GM13976 (cell line): ENCODE measurements around the gene APBB1IP.

Experiments used
- DNase-seq: peaks from one replicate; pipeline ENCODE4 v3.0.0; 2012; ENCODE audit warnings: low spot score
- in situ Hi-C: fragments of 300-500 bp; cut with MboI; formaldehyde crosslinking; loops from one replicate; pipeline ENCODE4 v1.12.0; 2022; ENCODE audit warnings: low sequenced_read_pairs, mixed read lengths, inconsistent platforms; ENCODE audit not compliant: unreplicated experiment
- TF ChIP-seq, protein P1 (sequence below): IDR thresholded peaks from 2 replicates; pipeline ENCODE4 v1.5.1; 2012; ENCODE audit warnings: borderline replicate concordance, mild to moderate bottlenecking; ENCODE audit not compliant: insufficient read depth; ENCODE audit errors: extremely low read depth, missing control alignments, control extremely low read depth

APBB1IP gene

DNA sequence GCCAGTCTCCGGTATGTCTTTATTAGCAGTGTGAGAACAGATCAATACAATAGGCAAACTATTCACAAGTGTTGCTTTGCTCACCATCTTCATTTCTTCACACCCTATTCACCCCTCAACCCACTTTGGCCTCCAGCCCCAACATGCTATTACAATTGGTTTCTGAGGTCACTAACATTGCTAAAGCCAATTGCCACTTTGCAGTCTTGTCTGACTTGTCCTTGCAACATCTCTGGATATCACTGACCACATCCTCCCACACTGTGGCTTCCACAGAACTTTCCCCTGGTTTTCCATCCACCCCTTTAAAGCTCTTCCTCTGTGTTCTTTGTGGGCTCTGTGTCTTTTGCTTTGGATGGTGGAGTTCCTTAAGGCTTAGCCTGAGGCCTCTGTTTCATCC, 5.2 kb upstream of the APBB1IP start:
- in situ Hi-C loops = no loop called here
- no peak for DNase-seq
- TF ChIP-seq, protein P1, sequence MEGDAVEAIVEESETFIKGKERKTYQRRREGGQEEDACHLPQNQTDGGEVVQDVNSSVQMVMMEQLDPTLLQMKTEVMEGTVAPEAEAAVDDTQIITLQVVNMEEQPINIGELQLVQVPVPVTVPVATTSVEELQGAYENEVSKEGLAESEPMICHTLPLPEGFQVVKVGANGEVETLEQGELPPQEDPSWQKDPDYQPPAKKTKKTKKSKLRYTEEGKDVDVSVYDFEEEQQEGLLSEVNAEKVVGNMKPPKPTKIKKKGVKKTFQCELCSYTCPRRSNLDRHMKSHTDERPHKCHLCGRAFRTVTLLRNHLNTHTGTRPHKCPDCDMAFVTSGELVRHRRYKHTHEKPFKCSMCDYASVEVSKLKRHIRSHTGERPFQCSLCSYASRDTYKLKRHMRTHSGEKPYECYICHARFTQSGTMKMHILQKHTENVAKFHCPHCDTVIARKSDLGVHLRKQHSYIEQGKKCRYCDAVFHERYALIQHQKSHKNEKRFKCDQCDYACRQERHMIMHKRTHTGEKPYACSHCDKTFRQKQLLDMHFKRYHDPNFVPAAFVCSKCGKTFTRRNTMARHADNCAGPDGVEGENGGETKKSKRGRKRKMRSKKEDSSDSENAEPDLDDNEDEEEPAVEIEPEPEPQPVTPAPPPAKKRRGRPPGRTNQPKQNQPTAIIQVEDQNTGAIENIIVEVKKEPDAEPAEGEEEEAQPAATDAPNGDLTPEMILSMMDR = no peak

DNA sequence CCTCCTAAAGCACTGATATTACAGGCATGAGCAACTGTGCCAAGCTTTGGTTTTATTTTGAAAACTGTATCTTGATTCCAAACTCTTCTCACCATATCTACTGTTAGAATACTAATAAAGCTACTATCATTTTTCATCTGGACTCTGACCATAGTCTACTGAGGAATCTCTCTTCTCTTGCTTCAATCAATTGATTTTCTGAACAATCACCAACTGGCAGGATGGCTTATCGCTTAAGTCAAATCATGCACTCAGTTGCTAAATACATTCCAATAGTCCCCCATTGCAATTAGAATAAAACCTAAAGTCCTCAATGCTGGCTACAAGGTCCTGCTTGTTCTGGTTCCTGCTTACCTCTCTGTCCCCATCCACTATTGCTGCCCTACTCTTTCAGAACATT, 2.3 kb upstream of the APBB1IP start:
- no peak for DNase-seq
- TF ChIP-seq, protein P1 = no peak
- in situ Hi-C loops = no loop called here

DNA sequence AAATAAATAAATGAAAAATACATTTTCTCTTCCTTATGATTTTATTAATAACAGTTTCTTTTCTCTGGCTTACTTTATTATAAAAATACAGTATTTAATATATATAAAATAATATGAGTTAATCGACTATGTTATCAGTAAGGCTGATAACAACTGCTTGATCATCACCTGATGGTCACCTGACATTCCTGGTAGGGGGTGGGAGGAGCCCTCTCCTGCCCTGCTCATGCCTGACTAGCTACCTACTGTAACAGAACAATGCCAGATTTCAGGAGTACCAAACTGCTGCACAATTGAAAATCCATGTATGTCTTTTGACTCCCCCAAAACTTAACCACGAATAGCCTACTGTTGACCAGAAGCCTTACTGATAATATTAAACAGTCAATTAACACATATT, 1.3 kb upstream of the APBB1IP start:
- TF ChIP-seq, protein P1 = no peak
- in situ Hi-C loops = no loop called here
- DNase-seq = no peak

DNA sequence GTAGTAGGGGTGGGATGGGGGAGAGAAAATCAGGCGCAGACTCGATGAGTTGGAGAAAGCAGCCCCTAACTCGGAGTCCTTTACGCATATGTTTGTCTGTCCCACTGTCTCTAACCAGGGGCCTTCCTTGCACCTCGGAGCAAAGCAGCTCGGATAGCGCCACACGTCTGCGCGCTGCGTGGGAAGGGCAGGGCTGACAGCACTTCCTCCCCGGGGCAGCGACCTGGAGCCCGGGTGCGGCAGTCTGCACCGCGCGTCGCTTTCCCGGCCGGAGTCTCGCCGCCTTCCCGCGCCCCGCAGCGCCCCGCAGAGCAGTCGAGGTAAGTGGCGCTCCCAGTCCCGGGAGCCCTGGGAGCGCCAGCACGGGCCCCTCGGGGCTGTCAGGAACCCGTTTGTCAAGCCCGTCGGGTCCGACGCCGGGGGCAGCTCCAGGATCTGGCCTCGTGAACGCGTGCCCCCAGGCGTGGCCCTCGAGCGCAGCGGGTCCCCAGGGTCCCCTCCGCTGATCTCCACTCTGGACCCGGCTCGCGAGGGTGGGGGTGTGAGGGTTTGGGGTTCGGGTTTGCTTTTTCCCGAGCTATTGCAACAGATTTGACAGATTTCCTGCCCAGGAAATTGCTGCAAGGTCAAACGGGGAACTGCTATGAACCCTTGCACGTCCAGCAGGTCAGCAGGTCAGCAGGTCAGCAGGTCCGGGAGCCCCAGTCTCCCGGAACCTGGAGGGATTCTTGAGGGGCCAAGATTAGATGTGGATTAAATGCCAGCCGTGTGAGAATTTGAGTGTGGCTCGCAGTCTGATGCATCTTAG, 597 bp downstream of the APBB1IP start:
- DNase-seq = peak; percentile 76
- in situ Hi-C loops = no loop called here
- TF ChIP-seq, protein P1 = no peak

DNA sequence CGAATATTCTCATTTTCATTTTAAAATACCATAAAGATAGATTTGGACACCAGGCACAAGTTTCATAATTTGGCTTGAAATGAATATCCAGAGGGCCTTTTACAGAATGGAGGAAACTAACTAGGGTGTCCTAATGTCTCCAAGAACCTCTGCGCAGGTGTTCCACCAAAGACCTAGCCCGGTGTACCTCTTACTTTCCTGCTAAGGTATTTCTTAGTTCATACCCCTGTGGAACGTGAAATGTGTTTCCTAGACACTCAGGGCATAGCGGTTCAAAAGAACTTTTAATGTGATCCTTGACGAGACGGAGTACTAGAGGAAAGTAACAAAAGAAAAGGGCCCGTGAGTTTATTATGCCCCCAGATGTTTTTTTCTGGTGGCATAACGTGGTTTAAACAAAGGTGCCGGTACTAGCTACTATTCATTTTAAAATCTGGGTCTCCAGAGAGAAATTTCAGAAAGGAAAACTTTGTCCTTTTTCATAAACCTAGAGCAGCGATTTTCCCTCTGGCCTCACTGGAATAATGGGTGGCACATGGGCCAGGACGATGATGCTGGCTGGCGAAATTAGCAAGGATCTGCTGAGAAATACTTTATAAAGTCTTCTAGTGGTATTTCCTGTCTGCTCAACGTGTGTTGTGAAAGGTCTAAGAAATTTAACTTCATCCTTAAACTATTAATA, 1.4 kb downstream of the APBB1IP start:
- TF ChIP-seq, protein P1 = no peak
- in situ Hi-C loops = no loop called here
- DNase-seq = no peak

DNA sequence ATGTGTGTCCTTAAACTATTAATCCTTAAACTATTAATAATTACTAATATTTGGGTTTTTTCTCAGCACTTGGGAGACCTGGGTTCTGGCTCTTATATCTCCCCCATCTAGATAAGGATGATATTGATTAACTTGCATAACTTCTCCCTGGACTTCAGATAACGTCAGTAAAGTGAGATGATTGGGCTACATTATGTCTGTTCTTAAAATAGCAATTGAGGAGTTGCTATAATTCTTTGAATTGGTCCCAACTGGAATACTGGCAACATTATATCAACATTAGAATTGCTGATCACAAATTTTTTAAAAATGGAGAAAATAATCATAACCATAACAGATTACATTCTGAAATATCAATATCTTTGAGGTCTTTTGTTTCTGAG, 1.9 kb downstream of the APBB1IP start:
- TF ChIP-seq, protein P1 = no peak

More for the DNA sequence above, 1.9 kb downstream of the APBB1IP start:
- DNase-seq = no peak
- in situ Hi-C loops = no loop called here
